NCI-H2107 treated with DMSO at 0.1 percent for 48 hours (cell line): ENCODE data around the gene KDF1.
A peak's percentile ranks its signal among the peaks of the same experiment; 100 is the strongest.

Experiments used
- DNase-seq: peaks from one replicate; lab custom pipeline; 2025; ENCODE audit not compliant: unreplicated experiment; lab: John Stamatoyannopoulos, UW

Gene KDF1

GRCh38 chr1:26959722-26960624 lies at the start of gene KDF1:
TSS of gene KDF1 (minus strand) at chr1:26960468. CDS start at chr1:26952380, 8,088 bp downstream.
- peak; percentile 52 for DNase-seq

- DNase-seq = no peak
These were observed 49.4 kb upstream of the KDF1 start for GRCh38 chr1:27009601-27010197.

GRCh38 chr1:27007909-27008582 lies 47.8 kb upstream of the KDF1 start:
- DNase-seq = no peak

GRCh38 chr1:27006683-27007082 lies 46.4 kb upstream of the KDF1 start:
- DNase-seq = no peak

- DNase-seq = no peak
These were observed 45.6 kb upstream of the KDF1 start for GRCh38 chr1:27005648-27006496.

- DNase-seq = no peak
These were observed 44.9 kb upstream of the KDF1 start for GRCh38 chr1:27005166-27005530.

GRCh38 chr1:27004471-27005165 lies 44.4 kb upstream of the KDF1 start:
- peak; percentile 34 for DNase-seq

- DNase-seq = no peak
These were observed 43.6 kb upstream of the KDF1 start for GRCh38 chr1:27003745-27004470.

- no peak for DNase-seq
These were observed 41.5 kb upstream of the KDF1 start for GRCh38 chr1:27001570-27002360.

GRCh38 chr1:27000817-27001460 lies 40.7 kb upstream of the KDF1 start:
- no peak for DNase-seq

- DNase-seq = no peak
These were observed 40.0 kb upstream of the KDF1 start for GRCh38 chr1:27000090-27000816.

GRCh38 chr1:26999440-26999987 lies 39.2 kb upstream of the KDF1 start:
- no peak for DNase-seq

GRCh38 chr1:26998429-26999300 lies 38.4 kb upstream of the KDF1 start:
- DNase-seq = no peak

- no peak for DNase-seq
These were observed 36.4 kb upstream of the KDF1 start for GRCh38 chr1:26996665-26997064.

GRCh38 chr1:26996024-26996423 lies 35.8 kb upstream of the KDF1 start:
- no peak for DNase-seq

GRCh38 chr1:26994787-26995517 lies 34.7 kb upstream of the KDF1 start:
- peak; percentile 64 for DNase-seq
